KMS-11 (cell line): ENCODE results near the gene EPAS1.

Experiments used
- H2AFZ ChIP-seq: fragments of 200-600 bp; sonication (generic); 2 replicates; pipeline ENCODE4 v1.6.1; 2016; ENCODE audit warnings: antibody characterized with exemption, mixed run types, low read depth
- H3K27ac ChIP-seq: fragments of 200-600 bp; sonication (generic); 2 replicates; pipeline ENCODE4 v1.6.1; 2016; ENCODE audit warnings: mild to moderate bottlenecking, mixed run types
- H3K27me3 ChIP-seq: fragments of 200-600 bp; sonication (generic); 2 replicates; pipeline ENCODE4 v1.6.1; 2017; ENCODE audit warnings: mild to moderate bottlenecking, low read depth, mixed run types, moderate library complexity; ENCODE audit not compliant: insufficient read depth
- H3K36me3 ChIP-seq: fragments of 200-600 bp; sonication (generic); 2 replicates; pipeline ENCODE4 v1.6.1; 2017; ENCODE audit warnings: mild to moderate bottlenecking, mixed run types; ENCODE audit not compliant: insufficient read depth
- H3K4me1 ChIP-seq: fragments of 200-600 bp; sonication (generic); 2 replicates; pipeline ENCODE4 v1.6.1; 2016; ENCODE audit warnings: mild to moderate bottlenecking, low read depth, mixed run types; ENCODE audit not compliant: poor library complexity, severe bottlenecking
- H3K4me2 ChIP-seq: fragments of 200-600 bp; sonication (generic); 2 replicates; pipeline ENCODE4 v1.7.0; 2016; ENCODE audit warnings: mild to moderate bottlenecking, mixed run types
- H3K4me3 ChIP-seq: fragments of 200-600 bp; sonication (generic); IDR thresholded peaks from 2 replicates; pipeline ENCODE4 v1.6.1; 2017; ENCODE audit warnings: low read depth, low read length, mixed read lengths; ENCODE audit not compliant: insufficient read depth
- H3K79me2 ChIP-seq: fragments of 200-600 bp; sonication (generic); 2 replicates; pipeline ENCODE4 v1.6.1; 2016; ENCODE audit warnings: low read depth, mixed run types; ENCODE audit not compliant: insufficient read depth
- H3K9ac ChIP-seq: fragments of 200-600 bp; sonication (generic); 2 replicates; pipeline ENCODE4 v1.6.1; 2016; ENCODE audit warnings: mild to moderate bottlenecking, mixed run types
- H4K20me1 ChIP-seq: fragments of 200-600 bp; sonication (generic); 2 replicates; pipeline ENCODE4 v1.6.1; 2016; ENCODE audit warnings: mild to moderate bottlenecking, mixed run types; ENCODE audit not compliant: insufficient read depth
- TF ChIP-seq, protein P1 (sequence below): fragments of 200-600 bp; sonication (generic); conservative IDR thresholded peaks from 2 replicates; pipeline ENCODE4 v1.6.1; 2017; ENCODE audit warnings: low read depth, mild to moderate bottlenecking, antibody characterized with exemption, low read length, moderate library complexity, mixed read lengths

The EPAS1 gene

DNA sequence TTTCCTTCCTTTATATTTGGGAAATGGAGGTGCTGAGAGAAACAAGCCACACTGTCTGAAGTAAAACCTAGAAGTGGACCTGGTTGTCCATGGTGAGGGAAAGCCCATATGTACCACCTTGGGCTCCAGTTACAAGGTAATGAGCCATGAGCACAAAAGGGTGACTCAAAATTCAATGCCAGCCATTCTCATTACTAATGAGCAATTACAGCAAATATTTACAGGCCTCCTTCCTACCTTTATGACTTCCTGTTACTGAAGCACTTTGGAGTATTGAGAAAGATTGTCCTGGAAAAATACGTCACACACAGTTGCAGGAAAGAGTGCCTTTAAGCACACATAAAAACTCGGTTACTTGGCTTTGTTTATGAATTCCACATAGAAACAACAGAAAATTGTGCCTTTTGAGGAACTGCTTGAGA, 9.1 kb downstream of the EPAS1 start:
- Histone ChIP-seq H3K27ac (no peak overlapping the region), H3K79me2 (no peaks in the 10 kb centered on the region), H4K20me1 (no peaks in the 10 kb centered on the region), H3K4me2 (no peak overlapping the region), H3K4me1 (no peaks in the 10 kb centered on the region), H3K4me3 (no peak overlapping the region), H3K9ac (no peak overlapping the region), H2AFZ (no peak overlapping the region), H3K36me3 (no peaks in the 10 kb centered on the region), H3K27me3 (no peaks in the 10 kb centered on the region)
- TF ChIP-seq, protein P1, sequence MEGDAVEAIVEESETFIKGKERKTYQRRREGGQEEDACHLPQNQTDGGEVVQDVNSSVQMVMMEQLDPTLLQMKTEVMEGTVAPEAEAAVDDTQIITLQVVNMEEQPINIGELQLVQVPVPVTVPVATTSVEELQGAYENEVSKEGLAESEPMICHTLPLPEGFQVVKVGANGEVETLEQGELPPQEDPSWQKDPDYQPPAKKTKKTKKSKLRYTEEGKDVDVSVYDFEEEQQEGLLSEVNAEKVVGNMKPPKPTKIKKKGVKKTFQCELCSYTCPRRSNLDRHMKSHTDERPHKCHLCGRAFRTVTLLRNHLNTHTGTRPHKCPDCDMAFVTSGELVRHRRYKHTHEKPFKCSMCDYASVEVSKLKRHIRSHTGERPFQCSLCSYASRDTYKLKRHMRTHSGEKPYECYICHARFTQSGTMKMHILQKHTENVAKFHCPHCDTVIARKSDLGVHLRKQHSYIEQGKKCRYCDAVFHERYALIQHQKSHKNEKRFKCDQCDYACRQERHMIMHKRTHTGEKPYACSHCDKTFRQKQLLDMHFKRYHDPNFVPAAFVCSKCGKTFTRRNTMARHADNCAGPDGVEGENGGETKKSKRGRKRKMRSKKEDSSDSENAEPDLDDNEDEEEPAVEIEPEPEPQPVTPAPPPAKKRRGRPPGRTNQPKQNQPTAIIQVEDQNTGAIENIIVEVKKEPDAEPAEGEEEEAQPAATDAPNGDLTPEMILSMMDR, result no peak

DNA sequence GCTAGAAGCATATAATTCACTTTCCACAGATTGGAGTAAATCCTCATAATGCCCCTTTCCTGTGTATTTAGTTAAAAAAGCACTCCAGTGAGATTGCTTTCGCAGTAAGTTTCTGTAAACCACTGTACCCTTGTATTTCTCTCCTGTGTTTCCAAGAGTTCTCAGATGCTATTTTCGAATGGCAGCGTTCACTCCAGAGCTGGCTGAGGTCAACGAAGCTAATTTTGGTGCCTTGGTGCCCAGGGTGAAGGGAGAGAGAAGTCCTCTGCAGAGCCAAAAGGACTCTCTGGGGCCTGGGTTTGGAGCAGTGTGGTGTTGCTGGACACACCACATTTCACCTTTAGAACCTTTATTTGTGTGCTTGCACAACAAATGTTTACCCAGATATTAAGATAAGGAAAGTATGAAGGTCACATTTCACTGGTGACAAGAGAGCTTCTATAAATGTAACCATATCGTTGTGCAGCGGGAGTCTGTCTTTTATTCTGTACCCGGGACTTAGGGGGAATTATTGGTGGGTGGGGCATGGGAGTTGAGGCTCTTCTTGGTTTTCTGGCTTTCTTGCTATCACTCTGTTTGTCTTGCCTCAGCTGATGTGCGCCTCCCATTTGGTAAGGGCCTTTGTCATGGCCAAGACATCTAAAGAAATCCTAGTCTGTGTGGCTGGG, 9.9 kb downstream of the EPAS1 start:
- H3K4me3 ChIP-seq, result no peak overlapping the region
- no peaks in the 10 kb centered on the region for H4K20me1 ChIP-seq
- H3K27me3 ChIP-seq, result no peaks in the 10 kb centered on the region
- H3K27ac ChIP-seq, result no peak overlapping the region
- no peaks in the 10 kb centered on the region for H3K36me3 ChIP-seq
- H3K4me2 ChIP-seq, result no peak overlapping the region
- no peaks in the 10 kb centered on the region for H3K79me2 ChIP-seq
- TF ChIP-seq, protein P1, result no peak
- no peak overlapping the region for H2AFZ ChIP-seq
- H3K4me1 ChIP-seq, result no peaks in the 10 kb centered on the region
- H3K9ac ChIP-seq, result no peak overlapping the region

DNA sequence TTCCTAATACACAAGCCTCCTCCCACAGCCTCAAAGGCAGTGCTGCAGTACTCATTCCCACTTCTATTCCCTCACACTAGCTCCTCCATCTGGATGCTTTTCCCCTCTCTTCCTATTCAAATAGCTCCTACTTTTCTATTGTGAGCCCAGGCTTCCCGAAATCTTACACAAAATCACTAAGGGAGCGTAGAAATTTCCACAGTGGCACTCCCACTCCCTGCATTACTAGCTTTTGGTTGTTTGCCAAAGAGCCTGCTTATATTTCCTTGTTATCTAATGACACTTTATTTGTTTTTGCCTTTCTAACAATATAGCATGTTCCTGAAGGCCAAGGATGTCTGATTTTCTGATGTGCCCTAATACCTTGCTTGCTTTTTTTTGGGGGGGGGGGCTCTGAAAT, 10.9 kb downstream of the EPAS1 start:
- no peak overlapping the region for H3K9ac ChIP-seq
- no peak overlapping the region for H2AFZ ChIP-seq
- H3K36me3 ChIP-seq, result no peaks in the 10 kb centered on the region
- H4K20me1 ChIP-seq, result no peaks in the 10 kb centered on the region
- H3K27me3 ChIP-seq, result no peaks in the 10 kb centered on the region
- TF ChIP-seq, protein P1, result no peak
- H3K4me2 ChIP-seq, result no peak overlapping the region
- no peaks in the 10 kb centered on the region for H3K4me1 ChIP-seq
- H3K27ac ChIP-seq, result no peak overlapping the region
- H3K4me3 ChIP-seq, result no peak overlapping the region
- no peaks in the 10 kb centered on the region for H3K79me2 ChIP-seq

DNA sequence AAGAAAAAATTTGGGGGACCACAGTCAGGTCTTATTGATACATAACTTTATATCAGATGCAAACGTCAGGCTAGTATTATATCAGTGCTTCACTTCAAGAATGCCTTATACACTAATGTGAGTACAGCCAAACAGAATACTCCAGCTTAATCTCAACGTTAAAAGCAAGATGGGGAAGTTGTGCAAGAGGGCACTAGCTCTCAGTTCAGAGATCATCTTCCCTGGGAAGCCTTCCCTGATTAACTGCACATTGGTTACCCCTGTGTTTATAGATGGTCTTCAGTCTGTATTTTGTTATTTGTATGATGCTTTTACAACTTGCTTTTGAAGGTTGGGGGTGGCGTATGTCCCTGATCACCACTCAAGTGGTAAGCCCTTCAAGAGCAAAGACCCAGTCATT, 11.4 kb downstream of the EPAS1 start:
- Histone ChIP-seq H3K4me2 (no peak overlapping the region), H3K9ac (no peak overlapping the region), H3K27ac (no peak overlapping the region), H3K4me1 (no peaks in the 10 kb centered on the region), H3K79me2 (no peaks in the 10 kb centered on the region), H2AFZ (no peak overlapping the region), H3K27me3 (no peaks in the 10 kb centered on the region), H4K20me1 (no peaks in the 10 kb centered on the region), H3K36me3 (no peaks in the 10 kb centered on the region), H3K4me3 (no peak overlapping the region)
- TF ChIP-seq, protein P1, result no peak
